Measurements from ENCODE around the gene ZBTB7C.
A peak's percentile ranks its signal among the peaks of the same experiment; 100 is the strongest.

The ZBTB7C gene

DNA sequence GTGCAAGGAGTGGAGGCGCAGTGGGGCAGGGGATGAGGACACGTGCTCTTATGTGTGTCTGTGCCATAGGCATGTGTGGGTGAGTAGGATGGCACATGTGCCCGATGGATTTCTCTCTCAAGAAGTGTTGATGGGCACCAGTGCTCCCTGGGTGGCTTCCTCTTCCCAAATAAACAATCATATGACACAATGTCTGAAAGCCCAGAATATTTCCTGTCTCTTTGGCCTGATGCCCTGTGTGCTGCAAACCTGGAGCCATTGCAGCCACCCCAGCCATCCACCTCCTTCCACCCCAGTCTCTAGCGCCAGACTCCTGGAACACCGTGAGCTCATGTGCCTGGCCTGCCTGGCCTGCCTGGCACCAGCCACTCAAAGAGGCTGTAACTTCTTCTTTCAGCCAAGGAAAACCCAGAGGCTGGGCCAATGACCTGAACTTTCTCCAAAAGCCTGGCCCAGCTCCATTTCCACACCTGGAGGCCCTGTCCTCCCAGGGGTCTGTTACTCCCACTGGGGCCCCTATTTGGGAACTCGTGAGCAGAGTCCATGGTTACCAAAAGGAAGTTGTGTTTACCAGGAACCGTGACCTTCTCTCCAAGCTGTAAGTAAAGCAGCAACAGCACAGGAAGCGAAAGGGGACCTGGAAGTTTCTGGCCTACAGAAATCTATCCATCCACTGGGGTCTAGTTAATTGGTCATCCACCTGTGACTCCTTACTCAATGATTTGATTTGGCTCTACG lies 9.5 kb upstream of the ZBTB7C start:
- no peak for DNase-seq

DNA sequence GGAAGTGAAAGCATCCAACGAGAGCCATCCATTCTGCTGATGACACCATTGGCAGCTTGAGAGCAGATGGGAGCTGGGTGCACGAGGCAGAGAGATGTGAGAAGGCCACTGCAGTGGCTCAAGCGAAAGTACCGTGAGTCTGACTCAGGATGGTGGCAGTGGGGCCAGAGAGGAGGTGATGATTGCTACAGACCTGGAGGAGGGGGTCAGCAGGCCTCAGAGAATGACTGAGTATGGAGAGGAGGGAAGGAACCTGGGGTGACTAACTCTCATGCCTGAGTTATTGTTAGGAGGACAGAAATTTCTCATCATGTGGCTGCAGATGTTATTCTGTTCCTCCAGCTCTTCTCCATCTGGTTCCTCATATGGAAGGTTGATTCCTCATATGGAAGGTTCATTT lies 8.8 kb upstream of the ZBTB7C start:
- DNase-seq: no peak

DNA sequence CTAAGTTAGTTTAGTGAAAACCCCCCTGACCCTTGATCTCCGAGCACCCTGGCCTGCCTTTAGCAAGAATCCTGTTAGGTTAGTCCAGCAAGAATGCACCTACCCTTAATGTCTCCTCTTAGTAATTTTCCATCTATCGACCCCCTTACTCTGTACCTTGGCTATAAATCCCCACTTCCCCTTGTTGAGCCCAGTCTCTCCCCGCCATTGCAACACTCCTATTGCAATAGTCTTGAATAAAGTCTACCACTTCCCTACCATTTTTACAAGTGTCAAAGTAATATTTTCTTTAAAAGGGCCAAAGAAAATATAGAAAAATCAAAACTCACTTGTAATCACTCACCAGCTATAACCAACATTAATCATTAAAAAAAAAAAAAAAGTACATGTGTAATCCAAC lies 4.2 kb upstream of the ZBTB7C start:
- no peak for DNase-seq

DNA sequence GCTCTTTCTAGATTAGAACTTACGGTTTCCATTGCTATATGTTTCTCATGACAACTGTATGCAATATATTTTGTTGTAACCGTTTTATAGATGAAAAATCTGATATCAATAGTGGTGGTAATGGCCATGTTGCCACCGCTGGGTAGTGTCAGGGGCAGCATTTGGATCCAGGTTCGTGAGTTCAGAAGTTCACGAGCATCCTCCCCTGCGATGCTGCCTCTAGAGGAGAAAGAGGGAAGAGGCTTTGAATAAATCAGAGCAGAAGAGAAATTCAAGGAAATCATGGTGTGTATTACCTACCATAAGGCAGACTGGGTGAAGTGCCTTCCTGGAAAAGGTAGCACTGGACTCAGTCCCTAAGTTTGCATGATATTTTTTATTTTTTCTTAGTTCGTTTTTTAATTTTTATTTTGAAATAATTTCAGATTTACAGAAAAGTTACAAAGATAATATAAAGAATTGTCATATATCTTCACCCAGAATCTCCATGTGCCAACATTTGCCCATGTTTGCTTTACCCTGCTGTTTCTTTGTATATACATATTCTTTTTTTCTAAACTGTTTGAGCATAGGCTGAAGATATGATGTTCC lies 3.3 kb upstream of the ZBTB7C start:
- DNase-seq: peak in 1 of 14 donors; percentile 5

DNA sequence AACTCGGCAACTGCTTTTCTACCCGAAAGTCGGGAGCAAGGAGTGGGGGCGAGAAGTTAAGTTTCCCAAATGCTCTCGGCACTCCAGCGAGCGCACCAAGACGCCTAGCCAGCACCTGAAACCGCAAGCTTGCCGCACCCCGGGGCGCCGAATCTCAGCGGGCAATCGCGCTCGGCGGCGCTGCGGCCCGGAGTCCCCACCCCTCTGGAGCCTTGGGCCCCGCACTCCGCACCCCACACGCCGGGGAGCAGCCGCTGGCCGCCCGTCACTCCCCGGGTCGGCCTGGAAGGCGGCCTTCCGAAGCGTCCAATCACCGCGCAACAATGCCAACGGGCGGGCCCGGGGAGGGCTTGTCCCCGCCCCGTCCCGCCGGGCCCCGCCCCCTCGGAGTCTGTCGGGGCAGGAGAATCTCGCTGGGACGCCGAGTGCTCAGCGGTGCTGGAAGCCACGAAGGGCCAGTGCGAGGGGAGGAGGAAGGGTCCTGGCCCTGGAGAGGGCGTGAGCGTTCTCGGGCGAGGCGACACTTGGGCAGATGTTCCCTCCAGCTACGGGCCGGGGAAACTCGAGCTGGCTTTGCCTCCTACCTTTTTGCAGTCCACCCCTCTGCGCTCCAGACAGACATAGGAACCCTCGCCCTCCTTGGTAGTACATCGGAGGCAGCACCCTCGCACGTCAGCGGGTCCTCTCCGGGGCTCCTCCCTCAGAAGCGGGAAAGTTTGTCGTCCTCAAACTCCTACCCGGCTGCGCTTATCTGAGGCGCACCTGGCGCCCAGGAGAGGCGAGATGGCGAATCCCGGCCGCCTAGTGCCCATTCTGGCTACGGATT lies 1.1 kb upstream of the ZBTB7C start:
- DNase-seq: peak; percentile 13 to 89 (median 74)

DNA sequence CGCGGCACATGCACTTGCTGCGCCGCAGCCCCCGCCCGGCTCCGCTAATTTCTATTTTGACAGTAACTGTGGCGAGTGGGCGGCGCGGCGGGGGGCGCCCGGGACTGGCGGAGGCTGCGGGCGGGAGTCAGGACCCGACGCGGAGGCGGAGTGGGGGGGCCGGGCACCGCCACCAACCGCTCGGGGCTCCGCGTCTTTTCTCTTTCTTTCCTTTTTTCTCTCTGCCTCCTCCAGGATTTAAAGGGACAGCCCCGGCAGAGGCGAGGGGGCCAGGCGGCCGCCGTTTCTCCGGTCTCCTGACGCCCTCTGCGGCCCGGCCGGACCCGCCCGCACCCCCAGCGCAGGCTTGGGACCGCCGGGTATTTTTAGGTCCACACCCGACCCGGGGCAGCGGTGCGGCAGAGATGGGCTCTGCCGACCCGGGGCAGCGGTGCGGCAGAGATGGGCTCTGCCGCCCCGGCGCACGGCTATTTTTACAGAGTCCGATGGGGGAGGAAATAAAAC lies 460 bp upstream of the ZBTB7C start:
- DNase-seq: peak in 8 of 14 donors; percentile 25 to 69 (median 52)

DNA sequence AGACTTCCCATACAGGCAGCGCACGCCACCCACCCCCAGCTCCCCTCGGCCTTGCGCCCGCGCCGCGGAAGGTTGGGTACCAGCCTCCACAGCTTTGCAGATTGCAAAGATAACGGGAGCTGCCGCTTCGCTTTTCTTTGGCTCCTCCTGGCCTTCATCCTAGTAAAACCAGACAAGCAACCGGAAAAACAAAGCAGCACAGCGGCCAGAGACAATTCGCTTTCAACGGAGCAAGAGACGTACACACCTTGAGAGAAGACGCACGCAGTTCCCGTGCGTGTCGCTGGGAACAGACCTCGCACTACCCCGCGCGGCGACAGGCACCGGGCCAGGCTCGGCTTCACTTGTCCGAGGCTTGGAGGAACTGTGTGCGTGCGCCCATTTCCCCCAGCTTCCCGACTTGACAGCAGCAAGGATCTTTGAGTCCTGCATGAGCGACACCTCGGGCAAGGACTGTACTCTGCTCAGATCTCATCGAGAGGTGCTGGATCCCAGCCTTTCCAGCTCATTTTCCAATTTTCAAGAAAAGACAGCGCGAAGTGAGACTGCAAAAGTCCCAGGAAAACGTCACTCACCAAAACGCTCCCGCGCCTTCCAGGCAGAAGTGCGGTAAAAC lies 964 bp downstream of the ZBTB7C start:
- DNase-seq: no peak

DNA sequence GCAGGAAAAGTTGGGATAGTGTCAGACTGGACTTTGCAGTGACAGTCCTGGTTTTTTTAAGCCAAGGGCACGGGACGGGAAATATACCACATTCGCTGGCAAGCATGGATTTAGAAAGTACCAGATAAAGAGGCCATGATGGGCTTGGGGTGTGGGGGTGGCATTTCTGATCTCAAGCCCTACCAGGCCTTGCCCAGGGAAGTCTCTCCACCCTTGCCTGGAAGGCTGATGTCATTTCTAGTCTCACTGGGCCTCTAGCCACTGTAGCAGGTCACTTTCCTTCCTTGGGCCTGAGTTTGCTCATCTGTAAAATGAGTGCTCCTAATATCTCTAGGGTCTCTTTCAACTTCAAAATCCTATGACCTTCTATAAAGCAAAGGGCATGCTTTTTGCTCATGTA lies 1.8 kb downstream of the ZBTB7C start:
- DNase-seq: peak in 1 of 14 donors; percentile 43

DNA sequence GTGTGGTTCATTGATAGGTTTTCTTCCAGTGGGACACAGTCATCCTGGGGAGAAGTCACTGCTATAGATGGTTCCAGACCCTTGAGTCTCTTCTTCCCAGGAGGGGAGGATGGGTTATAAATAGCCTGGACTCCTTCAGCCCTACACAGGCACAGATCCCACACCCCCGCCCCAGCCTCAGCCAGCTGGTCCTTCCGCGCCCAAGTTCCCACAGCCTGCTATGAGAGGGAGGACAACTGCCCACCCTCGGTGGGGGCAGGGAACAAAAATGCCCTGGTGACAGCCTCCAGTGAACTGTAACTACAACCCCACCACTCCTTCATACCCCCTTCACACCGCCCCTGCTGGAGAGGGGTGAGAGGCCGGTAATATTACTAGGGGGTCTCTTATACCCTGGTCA lies 3.2 kb downstream of the ZBTB7C start:
- no peak for DNase-seq

DNA sequence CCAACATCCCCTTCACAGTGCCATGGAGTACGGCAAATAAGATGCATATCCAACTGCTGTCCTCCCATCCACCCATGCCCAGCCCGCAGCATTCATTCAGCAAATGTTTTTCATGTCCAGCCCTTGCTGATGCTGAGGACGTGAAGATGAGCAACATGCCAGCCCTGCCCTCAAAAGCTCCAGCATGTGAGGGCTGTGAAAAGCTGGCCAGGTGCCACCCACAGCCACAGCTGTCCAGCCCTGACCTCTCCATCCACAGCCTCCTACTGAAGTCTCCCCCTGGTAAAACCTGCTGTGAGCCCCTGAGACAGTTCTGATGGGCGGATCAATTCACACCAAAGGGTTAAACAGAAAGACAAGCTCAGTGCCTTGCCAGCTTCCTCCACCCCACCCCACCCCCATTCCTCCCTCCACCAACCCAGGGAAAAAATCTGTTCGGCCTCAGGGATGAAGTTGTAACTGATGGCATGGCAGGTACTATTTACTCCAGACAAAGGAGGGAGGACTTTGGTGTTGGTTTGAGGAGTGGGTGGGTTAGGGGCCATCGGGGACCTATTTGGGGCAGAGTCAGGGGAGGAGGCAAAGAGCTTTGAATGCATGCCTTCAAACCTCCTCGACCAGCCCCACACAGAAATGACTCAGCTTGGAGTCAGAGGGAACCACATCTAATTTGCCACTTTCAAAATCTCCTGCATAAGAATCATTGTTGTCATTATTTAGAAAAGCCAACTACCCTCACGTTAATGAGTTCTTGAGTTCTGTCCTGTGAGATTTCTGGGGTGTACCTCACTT lies 4.3 kb downstream of the ZBTB7C start:
- no peak for DNase-seq

DNA sequence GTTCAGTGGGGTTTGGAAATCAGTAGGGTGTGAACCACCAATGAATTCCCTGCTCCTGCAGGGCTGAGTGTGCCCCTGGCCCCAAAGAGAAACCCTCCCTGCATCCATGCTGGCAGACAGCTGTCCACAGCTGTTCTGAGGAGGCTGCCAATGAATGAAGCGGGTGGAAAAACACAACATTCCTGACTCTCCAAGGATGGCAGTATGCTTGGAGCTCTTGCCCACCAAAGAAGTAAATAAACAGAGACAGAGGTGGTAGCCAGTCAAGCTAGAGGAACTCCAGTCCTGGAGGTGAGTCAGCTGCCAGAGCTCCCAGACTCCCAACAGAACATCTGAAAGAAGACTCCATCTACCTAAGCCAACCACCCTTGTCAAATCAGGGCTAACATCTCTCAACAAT lies 6.2 kb downstream of the ZBTB7C start:
- DNase-seq: no peak

DNA sequence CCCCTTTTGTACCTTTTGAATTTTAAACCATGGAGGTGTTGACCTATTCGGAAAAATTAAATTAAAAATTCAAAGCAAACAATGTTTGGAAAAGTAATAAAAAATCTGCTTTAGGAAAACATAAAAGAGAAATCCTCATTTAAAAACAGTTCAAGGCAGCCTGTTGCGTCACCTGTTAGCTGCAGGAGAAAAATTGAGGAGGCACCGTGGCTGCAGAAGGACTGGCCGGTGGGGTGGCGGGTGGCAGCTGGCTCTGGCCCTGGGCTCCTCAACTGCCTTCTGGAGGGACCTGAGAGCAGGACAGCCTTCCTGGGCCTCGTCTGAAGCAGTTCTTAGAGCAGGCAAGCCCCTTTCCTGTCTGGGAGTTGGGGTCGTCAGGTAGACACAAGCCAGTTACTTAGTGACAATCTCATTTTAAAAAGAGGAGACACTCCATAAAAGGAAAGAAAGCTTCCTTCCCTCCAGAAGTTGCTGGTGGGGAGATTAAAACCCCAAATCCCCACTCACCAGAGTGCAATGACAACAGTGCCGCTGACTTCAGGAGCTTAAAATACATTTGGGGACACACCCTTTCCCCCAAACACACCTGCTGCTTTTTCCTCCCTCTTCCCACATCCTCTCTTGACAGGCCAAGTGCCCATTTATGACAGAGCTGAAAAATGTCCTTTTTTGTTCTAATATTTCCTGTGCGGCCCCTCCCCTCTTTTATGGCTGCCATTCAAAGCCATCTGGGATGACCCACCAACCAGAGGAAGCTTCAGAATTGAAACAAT lies 9.7 kb downstream of the ZBTB7C start:
- DNase-seq: no peak

DNA sequence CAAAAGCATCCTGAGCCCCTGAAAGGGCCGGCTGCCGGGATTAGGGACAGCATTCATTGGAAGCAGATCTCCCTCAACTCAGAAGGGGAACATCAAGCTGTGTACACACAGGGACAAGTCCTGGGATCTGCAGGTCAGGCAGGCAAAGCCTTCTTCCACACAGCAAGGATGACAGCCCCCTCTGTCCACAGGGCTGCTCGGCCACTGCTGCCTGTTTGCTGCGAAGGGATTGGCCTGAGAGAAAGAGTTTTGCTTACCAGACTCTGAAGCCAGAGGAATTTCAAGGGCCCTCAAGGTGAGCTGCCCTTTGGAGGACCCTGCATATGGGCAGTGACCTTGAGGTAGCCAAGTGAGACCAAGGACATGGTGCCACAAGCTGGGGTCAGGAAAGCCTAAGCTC lies 11.1 kb downstream of the ZBTB7C start:
- DNase-seq: no peak

DNA sequence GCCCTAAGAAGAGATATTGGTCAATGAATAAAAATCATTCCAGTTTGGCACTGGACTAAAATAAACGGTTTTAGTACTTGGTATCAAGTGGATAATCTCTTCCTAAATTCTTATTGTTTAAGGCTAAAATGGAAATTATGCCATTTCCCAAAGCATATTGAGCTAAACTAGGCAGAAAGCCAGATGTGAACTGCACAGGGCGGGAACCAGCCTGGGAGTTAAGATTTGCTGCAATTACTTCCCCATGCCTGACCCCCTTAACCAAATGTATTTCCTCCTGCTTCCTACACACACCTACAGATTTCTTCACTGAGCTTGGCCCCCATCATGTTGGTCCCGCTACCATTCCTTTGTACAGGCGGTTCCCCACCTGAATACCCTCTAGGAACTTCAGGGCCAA lies 12.2 kb downstream of the ZBTB7C start:
- no peak for DNase-seq

DNA sequence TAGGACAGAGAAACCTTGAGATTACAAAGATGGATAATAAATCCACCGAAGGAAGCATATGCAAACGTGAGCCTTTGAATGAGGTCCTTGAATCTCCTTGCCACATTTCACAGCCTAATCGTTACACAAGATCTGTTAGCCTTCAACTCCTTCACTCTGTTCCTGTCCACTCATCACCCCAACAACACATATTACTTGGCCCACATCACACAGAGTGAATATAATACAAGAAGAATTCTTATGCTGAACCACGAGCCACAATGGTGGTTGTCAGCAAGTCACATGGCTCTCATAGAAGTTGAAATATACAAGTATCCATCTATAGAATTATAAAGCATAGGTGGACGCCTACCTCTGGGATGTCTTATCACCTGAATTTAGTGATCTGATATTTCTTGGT lies 12.6 kb downstream of the ZBTB7C start:
- no peak for DNase-seq

DNA sequence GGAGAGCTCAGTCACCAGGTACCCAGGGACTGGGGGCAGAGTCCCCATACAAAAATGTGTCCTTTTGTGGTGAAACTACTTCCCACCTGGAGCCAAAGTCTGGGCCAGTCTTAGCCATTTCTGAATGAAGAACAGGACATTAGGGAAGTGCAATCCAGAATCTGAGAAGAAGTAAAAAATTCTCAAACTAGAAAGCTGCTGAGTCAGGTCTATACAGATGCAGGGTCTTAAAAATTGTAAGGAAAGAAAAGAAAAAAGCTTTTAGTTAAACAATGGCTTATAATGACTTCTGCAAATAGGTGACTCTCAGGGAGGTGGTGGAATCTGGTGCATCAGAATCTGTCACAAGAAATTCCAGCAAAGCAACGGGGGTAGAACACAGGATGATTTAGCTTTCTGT lies 13.5 kb downstream of the ZBTB7C start:
- no peak for DNase-seq

DNA sequence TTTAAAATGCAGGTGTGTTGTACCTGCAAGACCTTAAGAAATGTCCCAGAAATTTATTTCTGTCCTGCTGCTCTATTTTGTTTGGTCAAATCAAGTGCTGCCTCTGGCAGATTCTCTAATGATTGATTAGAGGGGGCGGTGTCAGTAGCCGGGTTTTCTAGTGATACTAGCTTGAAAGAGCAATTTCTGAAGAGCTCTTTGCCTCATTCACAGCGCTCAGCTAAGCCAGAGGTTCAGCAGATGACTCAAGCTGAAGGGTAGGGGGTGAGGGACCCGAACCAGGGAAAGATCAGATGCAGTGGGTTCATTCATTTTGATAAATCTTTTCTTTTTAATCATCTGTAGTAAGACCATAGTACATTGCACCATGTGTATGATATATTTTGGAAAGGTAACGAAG lies 15.0 kb downstream of the ZBTB7C start:
- no peak for DNase-seq

DNA sequence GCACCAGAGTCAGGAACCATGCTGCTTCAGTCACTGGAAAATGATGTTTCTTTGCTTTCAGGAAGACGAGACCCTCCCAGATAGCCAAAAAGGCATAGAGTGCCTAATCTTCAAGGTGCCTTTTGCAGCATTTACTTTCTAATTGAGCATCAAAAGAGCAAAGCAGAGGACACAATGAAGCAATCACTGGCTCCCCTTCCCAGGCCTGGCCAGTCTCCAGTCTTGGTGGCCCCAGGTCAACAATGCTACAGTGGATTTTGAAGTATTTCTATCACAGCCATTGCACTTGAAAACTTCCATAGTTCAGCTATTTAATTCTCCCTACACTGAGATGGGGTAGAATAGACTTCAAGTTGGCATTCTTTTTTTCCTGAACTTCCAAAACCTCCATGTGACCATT lies 15.4 kb downstream of the ZBTB7C start:
- DNase-seq: no peak

DNA sequence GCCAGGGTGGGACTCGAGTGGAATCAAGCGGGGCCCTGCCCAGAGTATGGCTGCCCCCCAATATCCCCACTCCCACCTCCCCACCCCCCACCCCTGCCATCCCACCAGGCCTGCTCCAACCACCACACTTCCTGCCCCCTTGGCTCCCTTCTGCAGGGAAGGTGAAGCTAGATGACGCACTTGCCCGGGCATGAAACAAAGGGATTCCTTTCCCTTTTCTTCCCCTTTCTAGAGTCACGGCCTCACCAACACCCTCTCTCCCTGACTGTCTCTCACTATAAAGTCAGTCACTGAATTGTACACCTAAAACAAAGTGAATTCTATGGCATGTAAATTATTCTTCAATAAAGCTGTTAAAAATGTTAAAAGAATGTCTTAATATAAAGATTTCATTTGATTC lies 16.0 kb downstream of the ZBTB7C start:
- no peak for DNase-seq

DNA sequence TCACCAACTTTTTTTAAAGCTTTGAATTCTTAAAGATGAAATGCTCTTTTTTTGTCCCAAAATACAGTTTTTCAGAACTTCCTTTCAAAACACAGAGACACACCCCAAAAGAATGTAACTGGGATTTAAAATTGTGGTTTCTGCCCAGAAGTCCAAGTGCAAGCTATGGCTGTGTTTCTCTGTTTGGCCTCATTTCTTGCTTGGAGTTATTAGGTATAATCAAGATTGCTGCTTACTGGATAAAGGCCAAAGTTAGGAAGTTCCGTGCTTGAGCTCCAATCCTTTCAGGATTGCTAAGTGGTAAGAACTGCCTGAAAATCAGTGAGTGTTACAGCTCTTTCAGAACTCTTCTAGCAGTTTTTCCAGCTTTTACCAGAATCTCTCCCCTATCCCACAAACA lies 16.9 kb downstream of the ZBTB7C start:
- no peak for DNase-seq

DNA sequence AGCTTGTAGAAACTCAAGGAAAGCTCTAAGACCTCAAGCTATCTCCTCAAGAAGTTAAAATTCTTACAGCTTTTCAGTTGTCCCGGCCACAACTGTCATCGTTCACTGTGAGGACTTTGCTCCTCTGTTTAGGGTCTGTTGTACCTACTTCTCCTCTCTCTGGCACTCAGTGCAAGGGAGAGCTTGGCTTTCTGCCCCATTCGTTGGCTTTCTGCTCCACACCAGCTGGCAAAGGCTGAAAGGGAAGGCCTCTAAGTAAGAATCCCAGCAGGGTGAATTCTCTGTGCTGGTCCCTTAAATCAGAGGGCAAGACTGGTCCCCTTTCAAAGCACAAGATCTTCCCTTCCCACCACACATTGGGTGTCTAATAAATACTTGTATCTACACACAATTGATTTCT lies 17.3 kb downstream of the ZBTB7C start:
- peak in 3 of 14 donors; percentile 13 to 31 (median 16) for DNase-seq
